Measurements from ENCODE around the gene CNGB1. TPM values are rescaled to one million over a fixed set of nuclear protein-coding genes. Genes with fewer than 3 reads are reported as not detected.

CNGB1 gene
- total RNA-seq, 3 donors from 2014 or later: not detected

GRCh38 chr16:58000706-58001676, 30.1 kb upstream of the CNGB1 start, which contains the start of gene USB1:
TSS of gene USB1 (plus strand) at chr16:58001407. CDS start at chr16:58001484, 77 bp downstream.
- no peaks in the 10 kb centered on the region for H3K27me3 Mint-ChIP-seq (ENCODE audit: low read depth)
- H3K4me1 Mint-ChIP-seq (ENCODE audit: low read depth): peaks cover 55% of the 10 kb centered on the region
- H3K9me3 Mint-ChIP-seq: no peaks in the 10 kb centered on the region
- peak; percentile 77 for DNase-seq
- ATAC-seq: peak; percentile 85
- H3K4me3 Mint-ChIP-seq: peak within 1 kb of the TSS; percentile 92
- H3K36me3 Mint-ChIP-seq (ENCODE audit: insufficient read depth): peaks cover 20% of the 10 kb centered on the region

DNA sequence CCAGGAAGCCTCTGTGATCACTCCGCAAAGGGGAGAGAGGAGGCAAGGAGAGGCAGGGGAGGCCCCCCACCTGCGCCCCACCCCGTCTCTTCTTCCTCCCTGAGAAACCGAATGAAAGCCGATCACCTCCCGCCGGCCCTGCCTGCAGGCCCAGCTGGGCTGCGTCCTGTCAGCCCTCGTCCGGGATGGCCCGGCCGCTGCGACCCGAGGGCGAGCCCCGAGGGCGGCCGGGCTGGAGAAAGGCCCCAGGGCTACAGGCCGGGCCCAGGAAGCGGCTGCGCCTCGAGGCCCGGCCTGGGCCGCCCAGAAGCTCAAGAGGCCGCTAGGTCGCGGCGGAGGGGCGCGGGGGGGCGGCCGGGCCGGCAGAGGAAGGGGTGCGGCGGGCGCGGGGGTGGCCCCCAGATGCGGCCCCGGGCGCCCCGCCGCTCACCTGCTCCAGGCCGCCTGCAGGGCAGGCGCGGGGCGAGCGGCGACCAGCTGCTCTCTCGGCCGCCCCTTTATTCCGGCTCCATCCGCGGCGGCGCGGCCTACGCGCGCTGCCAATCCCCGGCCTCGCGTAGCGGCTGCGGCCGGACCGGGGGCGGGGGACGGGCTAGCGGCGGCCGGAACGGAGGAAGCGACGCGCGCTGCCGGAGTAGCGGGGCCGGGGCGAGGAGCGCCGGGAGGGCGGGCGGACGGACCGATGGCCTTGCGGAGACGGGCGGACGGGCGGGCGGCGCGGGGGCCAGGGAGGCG, 29.2 kb upstream of the CNGB1 start, which contains the start of gene ZNF319:
Gene ZNF319 (minus strand): TSS at position 702 of the 735 bp plus-strand sequence. CDS start 2,407 bp downstream, outside the sequence.
- Mint-ChIP-seq H3K4me3 (peak within 1 kb of the TSS; percentile 92), H3K4me1 (ENCODE audit: low read depth) (peaks cover 63% of the 10 kb centered on the region), H3K27me3 (ENCODE audit: low read depth) (no peaks in the 10 kb centered on the region), H3K36me3 (ENCODE audit: insufficient read depth) (peaks cover 20% of the 10 kb centered on the region), H3K9me3 (no peaks in the 10 kb centered on the region)
- DNase-seq (no peak), ATAC-seq (peak; percentile 11 to 23)

GRCh38 chr16:57999366-57999970, 28.5 kb upstream of the CNGB1 start:
- peaks cover 16% of the 10 kb centered on the region for H3K36me3 Mint-ChIP-seq (ENCODE audit: insufficient read depth)
- peaks cover 61% of the 10 kb centered on the region for H3K4me1 Mint-ChIP-seq (ENCODE audit: low read depth)
- H3K27me3 Mint-ChIP-seq (ENCODE audit: low read depth): no peaks in the 10 kb centered on the region
- ATAC-seq: no peak
- peak overlapping the region; percentile 78 for H3K4me3 Mint-ChIP-seq
- H3K9me3 Mint-ChIP-seq: no peaks in the 10 kb centered on the region
- DNase-seq: no peak

DNA sequence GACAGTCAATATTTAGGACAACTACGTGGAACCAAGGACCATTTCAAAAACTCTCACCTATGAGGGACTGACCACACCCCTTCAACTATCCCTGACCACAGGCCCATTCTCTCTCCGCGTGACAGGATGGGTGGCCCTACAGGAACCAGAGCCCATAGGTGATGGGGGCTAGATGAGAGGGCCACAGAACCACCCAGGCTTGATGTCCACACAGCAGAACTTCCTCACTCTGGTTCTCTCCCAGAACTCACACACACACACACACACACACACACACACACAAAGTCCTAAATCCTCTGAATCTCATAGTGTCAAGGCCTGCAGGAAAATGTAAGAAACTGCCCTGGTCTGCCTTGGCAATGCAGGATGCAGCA, 28.1 kb upstream of the CNGB1 start:
- Mint-ChIP-seq H3K36me3 (ENCODE audit: insufficient read depth) (peaks cover 14% of the 10 kb centered on the region), H3K4me3 (peak overlapping the region; percentile 78), H3K4me1 (ENCODE audit: low read depth) (peaks cover 62% of the 10 kb centered on the region), H3K27me3 (ENCODE audit: low read depth) (no peaks in the 10 kb centered on the region), H3K9me3 (no peaks in the 10 kb centered on the region)
- no peak for DNase-seq
- no peak for ATAC-seq

DNA sequence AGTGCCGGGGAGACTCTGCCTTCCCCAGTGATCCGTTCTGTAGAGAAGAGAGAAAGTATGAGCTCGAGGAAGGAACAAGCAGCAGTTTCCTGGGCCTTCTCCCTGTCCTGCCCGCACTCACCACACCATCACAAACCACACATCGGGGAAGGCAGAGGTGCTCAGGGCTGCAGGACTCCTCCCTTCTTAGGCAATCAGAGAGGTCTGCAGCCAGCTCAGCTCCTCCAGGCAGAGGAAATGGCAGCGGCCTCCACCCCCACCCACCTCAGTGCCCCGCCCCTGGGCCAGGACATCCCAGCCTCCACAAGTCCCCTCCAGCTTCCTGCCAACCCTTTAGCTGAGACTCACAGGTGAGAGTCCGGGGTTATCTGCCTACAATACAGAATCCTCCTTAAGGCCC, 27.6 kb upstream of the CNGB1 start:
- H3K4me3 Mint-ChIP-seq: peak overlapping the region; percentile 78
- H3K27me3 Mint-ChIP-seq (ENCODE audit: low read depth): no peaks in the 10 kb centered on the region
- peaks cover 60% of the 10 kb centered on the region for H3K4me1 Mint-ChIP-seq (ENCODE audit: low read depth)
- DNase-seq: peak; percentile 46
- ATAC-seq: peak; percentile 1 to 3
- H3K9me3 Mint-ChIP-seq: no peaks in the 10 kb centered on the region
- H3K36me3 Mint-ChIP-seq (ENCODE audit: insufficient read depth): peaks cover 11% of the 10 kb centered on the region

DNA sequence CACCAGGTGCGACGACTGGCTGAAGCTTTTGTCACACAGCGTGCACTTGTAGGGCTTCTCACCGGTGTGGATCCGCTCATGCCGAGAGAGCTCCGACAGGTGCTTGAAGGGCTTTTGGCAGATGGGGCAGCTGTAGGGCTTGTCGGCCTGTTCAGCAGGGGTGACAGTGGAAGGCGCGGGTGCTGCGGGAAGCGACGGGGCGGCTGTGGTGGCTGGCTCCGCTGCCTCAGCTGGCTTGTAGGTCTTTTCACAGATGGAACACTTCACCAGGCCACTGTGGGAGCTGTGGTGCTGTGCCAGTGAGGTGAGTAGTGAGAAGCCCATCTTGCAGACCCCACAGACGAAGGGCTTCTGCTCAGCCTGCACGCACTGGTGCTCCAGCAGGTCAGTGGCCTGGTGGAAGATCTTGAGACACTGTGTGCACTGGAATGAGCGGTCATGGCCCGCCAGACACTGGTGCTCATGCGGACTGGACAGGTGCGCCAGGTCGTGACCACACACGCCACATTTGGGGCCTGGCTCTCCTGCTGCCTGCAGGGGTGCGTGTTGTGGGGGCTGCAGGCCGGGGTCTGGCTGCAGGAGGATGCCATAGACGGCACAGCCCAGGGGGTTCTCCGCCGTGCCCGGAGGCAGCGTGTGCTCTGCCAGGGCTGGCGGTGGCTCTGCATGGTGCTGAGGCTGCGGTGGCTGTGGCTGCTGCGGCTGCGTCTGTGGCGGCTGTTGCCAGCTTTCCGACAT, 26.8 kb upstream of the CNGB1 start:
- no peak for DNase-seq
- Mint-ChIP-seq H3K9me3 (no peaks in the 10 kb centered on the region), H3K27me3 (ENCODE audit: low read depth) (no peaks in the 10 kb centered on the region), H3K36me3 (ENCODE audit: insufficient read depth) (peaks cover 11% of the 10 kb centered on the region), H3K4me3 (no peak overlapping the region), H3K4me1 (ENCODE audit: low read depth) (peaks cover 57% of the 10 kb centered on the region)
- no peak for ATAC-seq

DNA sequence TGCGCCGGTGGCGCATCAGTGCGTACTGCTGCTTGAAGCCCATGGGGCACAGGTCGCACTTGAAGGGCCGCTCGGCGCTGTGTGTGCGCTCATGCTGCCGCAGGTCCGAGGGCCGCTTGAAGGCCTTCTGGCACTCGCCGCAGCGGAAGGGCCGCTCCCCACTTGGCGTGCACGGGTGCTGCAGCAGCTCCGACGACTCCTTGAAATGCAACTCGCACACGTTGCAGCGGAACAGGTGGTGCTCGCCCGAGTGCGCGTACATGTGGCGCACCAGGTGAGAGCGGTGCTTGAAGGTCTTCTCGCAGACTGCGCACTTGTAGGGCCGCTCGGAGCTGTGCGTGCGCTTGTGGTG, 26.2 kb upstream of the CNGB1 start:
- Mint-ChIP-seq H3K4me3 (no peak overlapping the region), H3K36me3 (ENCODE audit: insufficient read depth) (peaks cover 11% of the 10 kb centered on the region), H3K27me3 (ENCODE audit: low read depth) (no peaks in the 10 kb centered on the region), H3K4me1 (ENCODE audit: low read depth) (peaks cover 55% of the 10 kb centered on the region), H3K9me3 (no peaks in the 10 kb centered on the region)
- no peak for DNase-seq
- no peak for ATAC-seq

DNA sequence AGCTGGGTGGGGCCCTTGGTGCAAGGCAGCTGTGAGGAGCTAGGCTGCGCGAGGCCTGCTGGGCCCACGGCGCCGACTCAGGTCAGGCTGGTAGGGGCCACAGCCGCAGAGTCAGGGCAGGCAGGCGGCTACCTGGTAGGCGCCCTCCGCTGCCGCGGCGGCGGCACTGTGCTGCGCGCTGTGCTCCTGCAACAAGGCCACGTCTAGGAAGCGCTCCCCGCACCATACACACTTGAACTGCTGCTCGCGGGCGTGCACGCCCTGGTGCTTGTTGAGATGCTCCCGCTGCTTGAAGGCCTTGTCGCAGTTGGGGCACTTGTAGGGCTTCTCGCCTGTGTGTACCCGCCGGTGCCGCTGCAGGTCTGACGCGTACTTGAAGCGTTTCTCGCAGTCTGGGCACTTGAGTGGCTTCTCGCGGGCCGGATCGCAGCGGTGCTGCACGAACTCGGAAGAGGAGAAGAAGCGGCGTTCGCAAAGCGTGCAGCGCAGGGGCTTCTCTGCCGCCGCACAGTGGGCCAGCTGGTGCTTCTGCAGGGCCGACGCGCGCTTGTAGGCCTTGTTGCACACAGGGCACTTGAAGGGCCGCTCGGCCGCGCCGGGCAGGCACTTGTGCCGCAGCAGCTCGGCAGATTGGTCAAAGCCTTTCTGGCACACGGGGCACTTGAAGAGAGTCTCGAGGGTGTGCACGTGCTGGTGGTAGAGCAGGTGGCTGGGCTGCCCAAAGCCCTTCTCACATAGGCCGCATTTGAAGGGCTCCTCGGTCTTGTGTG, 25.7 kb upstream of the CNGB1 start:
- no peak for ATAC-seq
- Mint-ChIP-seq H3K4me3 (no peak overlapping the region), H3K36me3 (ENCODE audit: insufficient read depth) (peaks cover 11% of the 10 kb centered on the region), H3K27me3 (ENCODE audit: low read depth) (no peaks in the 10 kb centered on the region), H3K4me1 (ENCODE audit: low read depth) (peaks cover 49% of the 10 kb centered on the region), H3K9me3 (no peaks in the 10 kb centered on the region)
- no peak for DNase-seq

GRCh38 chr16:57995721-57996405, 24.9 kb upstream of the CNGB1 start:
- Mint-ChIP-seq H3K4me3 (no peak overlapping the region), H3K27me3 (ENCODE audit: low read depth) (no peaks in the 10 kb centered on the region), H3K9me3 (no peaks in the 10 kb centered on the region), H3K36me3 (ENCODE audit: insufficient read depth) (peaks cover 11% of the 10 kb centered on the region), H3K4me1 (ENCODE audit: low read depth) (peaks cover 50% of the 10 kb centered on the region)
- ATAC-seq (no peak), DNase-seq (no peak)

- DNase-seq (peak; percentile 22), ATAC-seq (peak; percentile 31 to 32)
- Mint-ChIP-seq H3K27me3 (ENCODE audit: low read depth) (no peaks in the 10 kb centered on the region), H3K4me1 (ENCODE audit: low read depth) (peaks cover 50% of the 10 kb centered on the region), H3K9me3 (no peaks in the 10 kb centered on the region), H3K36me3 (ENCODE audit: insufficient read depth) (peaks cover 11% of the 10 kb centered on the region), H3K4me3 (no peak overlapping the region)
Measured at GRCh38 chr16:57994778-57995177, 23.9 kb upstream of the CNGB1 start.

- Mint-ChIP-seq H3K4me1 (ENCODE audit: low read depth) (peaks cover 48% of the 10 kb centered on the region), H3K4me3 (no peak overlapping the region), H3K36me3 (ENCODE audit: insufficient read depth) (peaks cover 11% of the 10 kb centered on the region), H3K9me3 (no peaks in the 10 kb centered on the region), H3K27me3 (ENCODE audit: low read depth) (no peaks in the 10 kb centered on the region)
- no peak for DNase-seq
- no peak for ATAC-seq
Measured at GRCh38 chr16:57994361-57994760, 23.4 kb upstream of the CNGB1 start.

DNA sequence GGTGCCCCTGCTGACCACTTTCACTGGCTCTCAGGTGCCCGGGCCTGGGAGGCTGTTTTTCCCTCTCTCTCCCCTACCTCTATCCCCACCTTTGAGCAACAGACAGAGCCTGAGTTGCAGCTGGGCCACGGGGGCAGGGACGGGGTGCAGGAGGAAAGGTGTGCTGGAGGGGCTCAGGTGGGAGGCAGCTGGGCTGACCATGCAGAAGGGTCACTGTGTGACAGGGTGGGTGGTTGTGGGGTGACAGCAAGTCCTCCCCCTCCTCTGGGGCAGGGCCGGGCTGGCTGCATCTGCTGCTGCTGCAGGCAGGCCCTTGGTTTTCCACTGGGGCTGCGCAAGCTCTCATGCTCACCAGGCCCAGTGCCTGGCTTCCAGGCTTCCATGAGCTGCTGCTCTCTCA, 23.0 kb upstream of the CNGB1 start:
- peaks cover 43% of the 10 kb centered on the region for H3K4me1 Mint-ChIP-seq (ENCODE audit: low read depth)
- no peak for DNase-seq
- ATAC-seq: no peak
- no peaks in the 10 kb centered on the region for H3K27me3 Mint-ChIP-seq (ENCODE audit: low read depth)
- peaks cover 11% of the 10 kb centered on the region for H3K36me3 Mint-ChIP-seq (ENCODE audit: insufficient read depth)
- H3K4me3 Mint-ChIP-seq: no peak overlapping the region
- no peaks in the 10 kb centered on the region for H3K9me3 Mint-ChIP-seq

DNA sequence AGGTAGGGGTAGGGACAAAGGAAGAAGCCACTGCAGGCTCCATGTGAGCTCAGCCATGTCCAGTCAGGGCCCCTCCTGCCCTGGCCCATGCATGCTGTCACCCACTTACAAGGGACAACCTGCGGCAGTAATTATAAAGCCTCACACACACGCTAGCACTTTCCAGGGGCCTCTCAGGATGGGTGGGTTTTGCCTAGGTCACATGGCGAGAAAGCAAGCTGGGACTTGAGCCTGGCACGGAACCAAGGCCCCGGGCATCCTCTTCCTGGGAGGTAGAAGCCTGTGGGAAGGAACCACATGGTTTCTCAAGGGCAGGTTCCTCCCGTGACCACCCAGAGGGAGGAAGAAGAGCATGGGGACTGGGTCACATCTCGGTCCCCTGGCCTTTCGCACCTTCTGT, 22.5 kb upstream of the CNGB1 start:
- ATAC-seq: no peak
- Mint-ChIP-seq H3K9me3 (no peaks in the 10 kb centered on the region), H3K36me3 (ENCODE audit: insufficient read depth) (peaks cover 11% of the 10 kb centered on the region), H3K27me3 (ENCODE audit: low read depth) (no peaks in the 10 kb centered on the region), H3K4me3 (no peak overlapping the region), H3K4me1 (ENCODE audit: low read depth) (peaks cover 39% of the 10 kb centered on the region)
- no peak for DNase-seq
